Cerebellar cortex (tissue), 1 donor: Measurements from ENCODE around the gene CRTC2.
"Not testable (repeated sequence)": the region's sequence is repeated elsewhere in the genome, so short reads cannot be mapped to it uniquely, and the experiment has no call there.

Experiments used
- DNase-seq: peaks from one replicate; pipeline ENCODE4 v3.0.0-alpha.2; 2015; ENCODE audit warnings: low spot score

Gene CRTC2

DNA sequence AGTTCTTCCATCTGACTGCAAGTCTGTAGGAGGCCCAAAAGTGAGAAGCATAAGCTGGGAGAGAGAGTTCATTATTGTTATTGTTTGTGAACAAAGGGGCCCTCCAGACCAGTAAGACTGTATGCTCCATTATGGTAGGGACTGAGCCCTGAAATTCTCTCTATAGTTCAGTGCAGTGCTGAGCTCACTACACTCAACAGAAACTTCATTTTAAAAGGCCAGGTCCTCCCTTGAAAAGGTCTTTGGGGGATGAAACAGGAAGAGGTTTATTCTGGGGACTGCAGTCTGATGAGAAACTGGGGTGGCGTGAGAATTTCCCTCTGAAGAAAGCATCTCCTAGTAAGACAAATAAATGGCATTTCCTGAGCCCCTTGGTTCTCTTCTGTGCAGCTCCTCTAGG, 30.2 kb downstream of the CRTC2 start:
- no peak for DNase-seq

DNA sequence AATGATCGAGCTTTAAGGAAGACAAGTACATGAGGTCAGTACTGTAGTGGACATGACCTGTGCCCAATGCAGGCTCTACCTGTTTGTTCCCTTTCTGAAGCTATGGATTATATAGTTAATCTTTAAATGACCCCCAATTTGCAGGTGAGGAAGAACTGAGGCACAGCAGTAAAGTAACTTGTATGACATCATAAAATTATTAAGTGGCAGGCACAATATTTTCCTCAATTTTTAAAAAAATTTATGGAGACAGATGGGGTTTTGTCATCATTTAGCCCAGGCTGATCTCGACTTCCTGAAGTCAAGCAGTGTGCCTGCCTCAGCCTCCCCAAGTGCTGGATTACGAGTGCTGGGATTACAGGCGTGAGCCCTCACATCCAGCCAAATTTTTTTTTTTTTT, 32.0 kb downstream of the CRTC2 start:
- no peak for DNase-seq

DNA sequence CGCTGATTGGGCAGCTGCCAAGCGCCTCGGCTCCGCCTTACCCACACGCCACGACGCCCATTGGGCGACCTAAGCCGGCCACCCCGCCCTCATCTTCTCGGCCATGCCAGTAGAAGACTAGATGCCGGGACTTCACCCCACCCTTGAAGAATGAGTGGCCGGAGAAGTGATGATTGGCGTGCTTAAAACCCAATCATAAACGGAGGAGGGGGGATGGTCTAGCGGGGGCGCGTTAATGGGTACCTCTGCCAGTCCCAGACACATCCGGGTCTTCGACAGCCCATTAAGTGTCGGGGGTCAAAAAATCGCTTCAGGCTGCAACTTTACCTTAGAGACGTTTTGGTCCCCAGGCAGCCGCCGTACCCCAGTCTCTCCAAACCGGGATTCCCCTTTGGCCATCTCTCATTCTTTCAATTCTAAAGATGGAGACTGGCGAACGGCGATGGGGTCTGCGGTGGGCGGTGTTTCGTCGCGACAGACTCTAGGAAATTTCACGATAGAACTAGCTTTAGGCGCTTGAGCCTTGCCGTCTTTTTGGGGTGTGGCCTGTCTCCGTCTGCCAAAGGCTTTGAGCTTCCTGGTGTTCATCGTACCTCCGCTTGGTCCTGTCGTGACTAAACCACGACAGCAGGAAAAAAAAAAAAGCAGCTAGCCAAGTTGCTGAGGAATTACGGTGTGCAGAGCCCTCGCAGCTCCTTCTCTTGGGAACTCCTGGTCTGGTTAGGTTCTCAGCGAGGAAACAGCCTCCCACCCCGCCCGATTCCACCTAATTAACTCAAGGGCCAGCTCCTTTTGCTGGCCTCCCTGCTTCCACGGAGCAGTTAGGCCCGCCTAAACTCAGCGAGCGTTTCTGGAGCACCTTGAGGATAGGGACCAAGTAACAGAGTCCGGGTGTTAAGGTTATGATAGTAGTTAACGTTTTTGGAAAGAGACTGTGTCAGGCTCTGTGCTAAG, 35.2 kb downstream of the CRTC2 start, which contains the start of gene GATAD2B:
Gene GATAD2B (minus strand): TSS at position 1 of the 954 bp plus-strand sequence. CDS start 94,625 bp downstream, outside the sequence.
- peak; percentile 100 for DNase-seq

DNA sequence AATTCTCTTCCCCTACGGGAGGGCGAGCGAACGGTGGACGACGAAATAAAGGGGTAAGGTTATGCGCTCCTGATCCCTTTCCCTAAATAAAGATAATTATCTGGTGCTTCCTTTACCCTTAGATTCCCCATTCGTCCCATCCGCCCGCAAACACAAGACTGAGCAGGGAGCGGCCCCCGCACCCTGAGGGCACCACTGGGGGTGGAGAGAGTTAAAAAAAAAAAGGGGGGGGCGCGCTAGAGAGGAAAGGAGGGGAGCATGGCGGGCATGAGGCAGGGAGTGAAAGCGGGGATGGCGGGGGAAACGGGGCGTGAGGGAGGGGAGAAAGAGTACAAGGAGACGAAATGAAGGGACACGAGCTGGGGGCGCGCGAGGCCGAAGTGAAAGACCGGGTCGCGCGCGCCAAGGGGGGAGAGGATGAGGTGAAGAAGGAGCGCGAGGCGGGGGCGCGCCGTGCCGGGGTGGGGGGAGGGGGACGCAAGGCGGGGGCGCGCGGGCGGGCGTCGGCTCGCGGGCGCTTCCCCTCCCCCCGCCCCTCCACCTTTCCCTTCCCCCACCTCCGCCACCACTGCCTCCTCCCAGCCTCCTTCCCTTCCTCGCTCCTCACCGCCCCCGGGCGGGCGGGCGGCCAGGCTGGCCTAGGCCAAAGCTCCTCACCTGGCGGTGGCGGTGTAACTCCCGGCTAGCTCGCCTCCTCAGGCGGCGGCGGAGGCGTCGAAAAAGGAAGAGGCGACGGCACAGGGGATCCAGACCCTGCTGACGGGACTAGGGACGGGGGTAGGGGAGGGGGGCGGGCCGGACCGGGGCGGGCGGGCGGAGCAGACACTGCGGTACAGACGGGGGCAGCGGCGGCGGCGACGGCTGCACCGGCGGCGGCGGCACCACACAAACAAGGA, 36.1 kb downstream of the CRTC2 start:
- no peak for DNase-seq

DNA sequence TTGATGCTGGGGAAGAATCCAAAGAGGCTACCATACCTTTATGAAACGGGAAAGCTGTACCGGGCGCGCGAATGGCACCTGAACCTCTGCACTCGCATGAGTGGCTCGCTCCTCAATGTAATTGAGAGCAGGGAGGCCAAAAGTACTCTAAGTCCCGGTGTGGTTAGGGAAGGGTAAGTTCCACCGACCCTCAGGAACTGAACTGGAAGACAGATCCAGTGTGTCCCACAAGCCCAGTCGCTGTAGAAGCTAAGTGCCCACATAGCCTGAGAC, 36.7 kb downstream of the CRTC2 start:
- peak; percentile 25 for DNase-seq

DNA sequence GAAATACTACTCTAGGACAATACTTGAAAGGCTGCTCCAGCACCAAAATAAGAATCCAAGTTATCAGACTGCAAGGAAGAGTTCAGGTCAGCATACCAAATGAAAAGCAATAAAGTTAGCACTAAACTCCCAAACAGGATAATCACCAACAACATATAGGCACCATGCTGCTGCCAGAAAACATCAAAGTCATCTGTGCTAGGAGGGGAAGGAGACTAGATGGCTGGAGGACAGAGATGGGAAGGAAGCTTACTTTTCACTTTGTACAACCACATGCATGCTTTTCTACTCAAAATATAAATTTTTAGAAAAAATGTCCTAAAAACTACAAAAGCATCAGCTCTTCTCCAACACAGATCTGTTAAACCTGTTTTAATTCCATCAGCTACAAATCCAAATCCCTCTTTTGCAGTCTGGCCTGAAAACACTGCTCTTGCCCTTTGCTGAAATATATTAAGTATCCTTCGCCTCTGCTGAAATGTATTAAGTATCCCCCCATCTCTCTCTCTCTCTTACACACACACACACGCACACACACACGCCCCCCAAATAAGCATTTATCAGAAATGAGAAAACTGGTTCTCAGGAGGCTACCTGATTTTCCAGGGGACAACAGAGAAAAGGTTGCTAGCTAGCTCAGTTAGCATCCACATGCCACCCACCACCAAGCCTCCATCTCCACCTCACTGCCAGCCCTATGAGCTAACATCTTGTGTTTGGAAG, 37.2 kb downstream of the CRTC2 start:
- no peak for DNase-seq

DNA sequence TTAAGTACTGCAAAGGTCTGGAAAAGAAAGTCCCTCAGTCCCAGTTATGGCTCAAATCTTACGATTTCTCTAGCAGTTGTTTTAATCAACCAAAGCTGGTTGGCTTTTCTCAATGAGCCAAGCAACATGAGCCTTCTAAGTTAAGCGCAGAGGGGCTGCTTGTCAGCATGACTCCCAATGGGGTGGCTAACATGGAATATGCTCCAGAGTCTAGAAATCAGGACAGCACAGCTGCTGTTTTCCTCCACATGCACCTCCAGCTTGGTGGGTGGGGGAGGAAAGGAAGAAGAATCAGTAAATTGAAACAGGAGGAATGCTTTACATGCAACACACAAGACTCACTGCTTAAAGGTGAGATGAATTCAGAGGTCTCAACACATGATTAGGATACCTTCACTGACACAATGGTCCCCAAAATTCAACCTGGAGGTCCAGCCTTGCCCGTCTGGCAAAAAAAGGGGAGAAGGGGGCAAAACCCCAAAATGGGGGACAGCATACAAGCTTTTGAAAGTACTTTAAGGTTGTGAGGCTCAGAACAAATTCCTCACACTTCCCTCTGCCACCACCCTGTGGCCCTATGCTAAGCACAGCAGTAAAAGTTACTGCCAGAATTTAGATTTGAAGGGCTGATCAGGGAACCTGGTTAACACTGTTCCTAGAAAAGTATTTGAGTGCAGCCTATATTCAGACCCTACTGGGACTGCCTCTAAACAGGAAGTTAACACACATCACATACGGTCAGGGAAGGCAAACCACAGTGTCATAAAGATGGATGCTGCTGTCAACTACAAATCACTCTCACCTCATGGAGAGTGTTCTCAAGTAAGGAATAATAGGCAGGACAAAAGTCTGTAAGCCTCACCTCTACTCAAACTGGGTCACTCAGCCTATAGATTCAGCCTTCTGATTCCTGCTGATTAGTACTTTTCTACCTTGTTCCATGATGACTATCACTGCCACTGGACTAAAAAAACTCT, 38.2 kb downstream of the CRTC2 start:
- DNase-seq = peak; percentile 26

DNA sequence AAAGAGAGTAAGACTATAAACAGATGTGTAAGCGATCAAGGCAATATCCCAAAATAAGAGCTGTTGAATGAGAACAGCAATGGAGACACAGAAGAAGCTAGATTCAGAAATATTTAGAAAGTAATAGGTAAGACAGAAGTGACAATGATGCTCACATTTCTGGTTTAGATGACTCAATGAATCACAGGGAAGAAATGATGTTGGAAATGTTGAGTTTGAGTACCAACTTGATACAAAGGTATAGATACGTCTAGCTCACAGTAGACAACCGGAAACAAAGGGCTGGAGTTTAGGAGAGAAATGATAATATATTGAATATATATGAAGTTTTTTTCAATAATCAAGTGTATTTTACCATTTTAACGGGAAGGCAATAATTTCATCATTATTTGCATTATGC, 42.1 kb downstream of the CRTC2 start:
- no peak for DNase-seq

DNA sequence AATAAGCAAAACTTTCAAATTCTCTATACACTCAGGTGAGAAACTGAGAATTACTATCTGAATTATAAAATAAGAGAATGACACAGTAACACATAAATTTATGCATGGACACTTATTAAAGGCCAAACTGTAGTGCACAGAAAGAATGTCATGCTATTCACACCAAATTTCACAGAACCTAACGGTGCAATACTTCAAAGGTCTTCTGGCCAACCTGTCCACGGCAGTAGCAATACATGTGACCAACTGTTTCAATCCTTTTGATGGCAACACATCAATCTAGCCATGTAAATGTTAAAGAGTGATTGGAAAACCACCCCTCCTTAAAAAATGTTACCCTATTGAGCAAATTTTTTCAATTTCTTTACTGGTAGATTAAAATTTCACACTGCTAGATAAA, 46.1 kb downstream of the CRTC2 start:
- DNase-seq = no peak

DNA sequence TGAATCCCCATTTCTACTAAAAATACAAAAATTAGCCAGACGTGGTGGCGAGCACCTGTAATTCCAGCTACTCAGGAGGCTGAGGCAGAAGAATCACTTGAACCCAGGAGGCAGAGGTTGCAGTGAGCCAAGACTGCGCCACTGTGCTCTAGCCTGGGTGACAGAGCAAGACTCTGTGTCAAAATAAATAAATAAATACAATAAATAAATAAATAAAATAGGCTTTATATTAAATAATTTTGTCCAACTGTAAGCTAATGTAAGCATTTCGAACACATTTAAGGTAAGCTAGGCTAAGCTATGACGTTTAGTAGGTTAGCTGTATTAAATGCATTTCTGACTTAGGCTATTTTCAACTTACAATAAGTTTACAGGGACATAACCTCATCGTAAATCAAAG, 47.9 kb downstream of the CRTC2 start:
- DNase-seq = not testable (repeated sequence)

DNA sequence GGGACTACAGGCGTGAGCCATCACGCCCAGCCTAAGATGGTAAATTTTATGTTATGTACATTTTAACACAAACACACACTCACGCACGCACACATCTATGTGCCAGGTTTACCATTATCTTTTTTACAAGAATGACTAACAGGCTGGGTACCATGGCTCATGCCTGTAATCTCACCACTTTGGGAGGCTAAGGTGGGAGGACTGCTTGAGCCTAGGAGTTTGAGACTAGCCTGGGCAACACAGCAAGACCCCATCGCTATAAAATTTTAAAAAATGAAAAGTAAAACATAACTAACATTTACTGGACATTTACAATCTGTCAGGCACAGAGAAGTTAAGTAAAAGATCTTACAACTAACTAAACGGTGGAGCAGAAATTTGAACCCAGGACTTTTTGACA, 50.3 kb downstream of the CRTC2 start:
- no peak for DNase-seq

DNA sequence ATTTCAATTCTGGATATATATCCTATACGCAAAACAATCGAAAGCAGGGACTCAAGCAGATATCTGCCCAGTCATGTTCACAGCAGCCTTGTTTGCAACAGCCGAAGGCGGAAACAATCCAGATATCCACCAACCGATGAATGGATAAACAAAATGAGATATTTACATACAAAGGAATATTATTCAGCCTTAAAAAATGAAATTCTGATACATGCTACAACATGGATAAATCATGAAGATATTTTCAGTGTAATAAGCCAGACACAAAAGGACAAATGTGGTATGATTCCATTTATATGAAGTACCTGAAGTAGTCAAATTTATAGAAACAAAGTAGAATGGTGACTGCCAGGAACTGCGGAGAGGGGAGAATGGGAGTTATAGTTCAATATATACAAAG, 51.3 kb downstream of the CRTC2 start:
- DNase-seq = no peak

DNA sequence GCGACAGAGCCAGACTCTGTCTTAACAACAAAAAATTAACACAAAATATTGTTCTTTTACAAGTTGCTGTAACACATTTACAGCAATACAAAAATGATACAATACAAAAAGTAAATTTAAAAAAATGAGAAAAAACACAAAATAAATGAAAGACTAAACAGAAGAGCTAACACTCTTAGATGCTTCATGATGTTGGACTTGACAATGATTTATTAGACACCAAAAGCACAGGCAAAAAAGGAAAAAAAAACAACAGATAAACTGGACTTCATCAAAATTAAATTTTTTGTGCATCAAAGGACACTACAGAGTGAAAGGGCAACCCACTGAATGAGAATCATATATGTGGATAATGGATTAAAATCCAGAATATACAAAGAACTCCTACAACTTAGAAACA, 52.0 kb downstream of the CRTC2 start:
- DNase-seq = no peak

DNA sequence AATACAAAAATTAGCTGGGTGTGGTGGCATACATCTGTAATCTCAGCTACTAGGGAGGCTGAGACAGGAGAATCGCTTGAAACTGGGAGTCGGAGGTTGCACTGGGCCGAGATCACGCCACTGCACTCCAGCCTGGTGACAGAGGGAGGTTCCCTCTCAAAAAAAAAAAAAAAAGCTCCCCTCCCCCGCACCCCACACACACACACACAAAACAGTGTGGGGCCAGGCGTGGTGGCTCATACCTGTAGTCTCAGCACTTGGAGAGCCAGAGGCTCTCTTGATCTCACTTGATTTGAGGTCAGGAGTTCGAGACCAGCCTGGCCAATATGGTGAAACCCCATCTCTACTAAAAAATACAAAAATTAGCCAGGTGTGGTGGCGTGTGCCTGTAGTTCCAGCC, 52.5 kb downstream of the CRTC2 start:
- not testable (repeated sequence) for DNase-seq

DNA sequence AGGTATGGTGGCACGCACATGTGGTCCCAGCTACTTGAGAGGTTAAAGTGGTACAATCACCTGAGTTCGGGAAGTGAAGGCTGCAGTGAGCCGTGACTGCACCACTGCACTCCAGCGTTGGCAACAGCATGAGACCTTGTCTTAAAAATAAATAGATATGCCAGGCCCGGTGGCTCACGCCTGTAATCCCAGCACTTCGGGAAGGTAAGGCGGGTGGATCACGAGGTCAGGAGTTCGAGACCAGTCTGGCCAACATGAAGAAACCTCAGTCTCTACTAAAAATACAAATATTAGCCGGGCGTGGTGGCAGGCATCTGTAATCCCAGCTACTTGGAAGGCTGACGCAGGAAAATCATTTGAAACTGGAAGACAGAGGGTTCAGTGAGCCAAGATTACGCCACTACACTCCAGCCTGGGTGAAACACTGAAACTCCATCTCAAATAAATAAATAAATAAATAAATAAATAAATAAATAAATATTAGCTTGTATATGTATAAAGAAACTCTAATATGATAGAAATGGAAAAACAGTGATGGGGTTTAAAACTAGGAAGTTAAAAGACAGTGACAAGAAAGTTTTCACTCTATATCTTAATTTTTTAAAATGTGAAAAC, 54.5 kb downstream of the CRTC2 start:
- DNase-seq = no peak

DNA sequence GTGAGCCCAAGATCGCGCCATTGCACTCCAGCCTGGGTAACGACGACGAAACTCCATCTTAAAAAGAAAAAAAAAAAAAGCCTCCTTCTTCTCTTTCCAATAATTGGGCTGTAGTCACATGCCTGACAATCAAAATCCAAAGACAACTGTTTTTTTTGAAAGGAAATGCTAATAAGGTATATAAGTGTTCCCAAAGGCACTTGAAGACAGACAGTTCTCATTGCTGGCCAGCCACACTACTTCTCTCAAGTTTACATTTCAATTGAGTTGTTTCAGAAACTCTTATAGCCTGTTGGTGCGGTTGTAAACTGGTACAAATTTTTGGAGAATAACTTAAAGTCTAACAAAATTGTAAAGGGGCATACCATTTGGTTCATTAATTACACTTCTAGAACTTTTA, 58.9 kb downstream of the CRTC2 start:
- no peak for DNase-seq
